Measurements from ENCODE around the gene CBFA2T2. TPM values are rescaled to one million over a fixed set of nuclear protein-coding genes. Genes with fewer than 3 reads are reported as not detected.

The CBFA2T2 gene
- total RNA-seq, 2 experiments from 2014 or later: 17.9 to 18.6 TPM

- Histone ChIP-seq H3K9me3 (ENCODE audit: control insufficient read depth in 1 of 2, insufficient read depth in 1 of 2, low read length in 2 of 2) (no peaks in the 10 kb centered on the region), H3K4me1 (ENCODE audit: insufficient read depth, low read length) (peaks cover 75% of the 10 kb centered on the region), H3K27ac (ENCODE audit: low read depth in 1 of 2, low read length in 2 of 2) (no peak overlapping the region), H3K4me3 (ENCODE audit: low read length) (no peak overlapping the region), H3K27me3 (ENCODE audit: control insufficient read depth in 1 of 2, insufficient read depth in 2 of 2, low read length in 2 of 2) (no peaks in the 10 kb centered on the region), H3K36me3 (ENCODE audit: insufficient read depth, low read length) (no peaks in the 10 kb centered on the region)
- DNase-seq (no peak), ATAC-seq (ENCODE audit: poor library complexity) (no peak)
- peaks cover 50% of the 10 kb centered on the region for H3K4me1 Mint-ChIP-seq (ENCODE audit: low read depth)
- POLR2A ChIA-PET: interaction anchor here (1.5 kb wide), 1 partner anchor 44 kb away, joined by 6 read pairs; the partner anchor contains the start of gene PXMP4
- TF ChIP-seq CTCF (IDR thresholded peaks at IDR 0.05): no peak
- intact Hi-C loops (cut with DNase I, micrococcal nuclease): no loop called here
- no peaks in the 10 kb centered on the region for H3K36me3 Mint-ChIP-seq (ENCODE audit: low read depth)
- peak overlapping the region; percentile 42 for H3K4me3 Mint-ChIP-seq
- H3K27ac Mint-ChIP-seq: no peak overlapping the region
- CTCF ChIA-PET: no interaction called here
- no peaks in the 10 kb centered on the region for H3K27me3 Mint-ChIP-seq
- H3K9me3 Mint-ChIP-seq: no peaks in the 10 kb centered on the region
These were observed 186.2 kb downstream of the CBFA2T2 start for GRCh38 chr20:33676121-33676520.

GRCh38 chr20:33676652-33677645, 187.1 kb downstream of the CBFA2T2 start:
- ChIA-PET CTCF (interaction anchor here (1.3 kb wide), 1 partner anchor 9 kb away, joined by 7 read pairs; no protein-coding TSS in a partner anchor), POLR2A (no interaction called here)
- no peak overlapping the region for H3K27ac ChIP-seq (ENCODE audit: low read depth in 1 of 2, low read length in 2 of 2)
- intact Hi-C loops (cut with DNase I, micrococcal nuclease): no loop called here
- H3K4me1 ChIP-seq (ENCODE audit: insufficient read depth, low read length): peaks cover 76% of the 10 kb centered on the region
- peaks cover 55% of the 10 kb centered on the region for H3K4me1 Mint-ChIP-seq (ENCODE audit: low read depth)
- H3K27me3 ChIP-seq (ENCODE audit: control insufficient read depth in 1 of 2, insufficient read depth in 2 of 2, low read length in 2 of 2): no peaks in the 10 kb centered on the region
- peak overlapping the region; percentile 36 for H3K27ac Mint-ChIP-seq
- no peaks in the 10 kb centered on the region for H3K27me3 Mint-ChIP-seq
- peak overlapping the region; percentile 54 for H3K4me3 Mint-ChIP-seq
- no peak for ATAC-seq (ENCODE audit: poor library complexity)
- no peaks in the 10 kb centered on the region for H3K9me3 ChIP-seq (ENCODE audit: control insufficient read depth in 1 of 2, insufficient read depth in 1 of 2, low read length in 2 of 2)
- H3K36me3 ChIP-seq (ENCODE audit: insufficient read depth, low read length): no peaks in the 10 kb centered on the region
- H3K9me3 Mint-ChIP-seq: no peaks in the 10 kb centered on the region
- DNase-seq: no peak
- no peaks in the 10 kb centered on the region for H3K36me3 Mint-ChIP-seq (ENCODE audit: low read depth)
- no peak overlapping the region for H3K4me3 ChIP-seq (ENCODE audit: low read length)
- TF ChIP-seq CTCF (IDR thresholded peaks at IDR 0.05): no peak

- no peak overlapping the region for H3K4me3 ChIP-seq (ENCODE audit: low read length)
- Mint-ChIP-seq H3K27ac (peak overlapping the region; percentile 66), H3K9me3 (no peaks in the 10 kb centered on the region), H3K36me3 (ENCODE audit: low read depth) (no peaks in the 10 kb centered on the region), H3K4me3 (peak overlapping the region; percentile 54), H3K27me3 (no peaks in the 10 kb centered on the region), H3K4me1 (ENCODE audit: low read depth) (peaks cover 52% of the 10 kb centered on the region)
- no peaks in the 10 kb centered on the region for H3K36me3 ChIP-seq (ENCODE audit: insufficient read depth, low read length)
- intact Hi-C loops (cut with DNase I, micrococcal nuclease): no loop called here
- H3K9me3 ChIP-seq (ENCODE audit: control insufficient read depth in 1 of 2, insufficient read depth in 1 of 2, low read length in 2 of 2): no peaks in the 10 kb centered on the region
- POLR2A ChIA-PET: interaction anchor here (0.8 to 4.1 kb wide), 5 partner anchors 11 to 177 kb away, joined by 3 to 45 read pairs (median 12); partner anchors contain the start of genes ACTL10, PXMP4 and ZNF341
- H3K27me3 ChIP-seq (ENCODE audit: control insufficient read depth in 1 of 2, insufficient read depth in 2 of 2, low read length in 2 of 2): no peaks in the 10 kb centered on the region
- peak overlapping the region; percentile 6 to 42 for H3K27ac ChIP-seq (ENCODE audit: low read depth in 1 of 2, low read length in 2 of 2)
- CTCF ChIA-PET: interaction anchor here (1.3 kb wide), 1 partner anchor 10 kb away, joined by 7 read pairs; no protein-coding TSS in a partner anchor
- DNase-seq: no peak
- ATAC-seq (ENCODE audit: poor library complexity): no peak
- H3K4me1 ChIP-seq (ENCODE audit: insufficient read depth, low read length): peaks cover 68% of the 10 kb centered on the region
- TF ChIP-seq CTCF (IDR thresholded peaks at IDR 0.05): no peak
These were observed 188.3 kb downstream of the CBFA2T2 start for GRCh38 chr20:33677991-33678702.

Data from CD4-positive, alpha-beta T cell (primary cell).